Liver (tissue), 9 donors: ENCODE measurements around the gene ARMC2. TPM values are rescaled to one million over a fixed set of nuclear protein-coding genes. Genes with fewer than 3 reads are reported as not detected.

Experiments used
- DNase-seq: peaks from one replicate; pipeline ENCODE4 v3.0.0-alpha.2; 2017; ENCODE audit warnings: low spot score
- H3K27ac ChIP-seq, 2 donors: one replicate each; pipeline ENCODE4 v1.7.0; 2013; ENCODE audit warnings: inconsistent platforms in 2 of 2, low read length in 2 of 2, control low read depth in 1 of 2, low read depth in 1 of 2, mild to moderate bottlenecking in 1 of 2
- H3K27me3 ChIP-seq, 4 donors: one replicate each; pipeline versions ENCODE4 v1.6.1 to v1.7.0; 2013; ENCODE audit warnings: low read length in 3 of 4, inconsistent platforms in 1 of 4, mild to moderate bottlenecking in 1 of 4, moderate library complexity in 1 of 4; ENCODE audit not compliant: control insufficient read depth in 4 of 4, insufficient read depth in 4 of 4
- H3K36me3 ChIP-seq, 4 donors: one replicate each; pipeline versions ENCODE4 v1.6.1 to v1.7.0; 2013; ENCODE audit warnings: low read length in 3 of 4, mild to moderate bottlenecking in 3 of 4, low read depth in 1 of 4, moderate library complexity in 1 of 4; ENCODE audit not compliant: control insufficient read depth in 4 of 4, insufficient read depth in 3 of 4
- H3K4me1 ChIP-seq, 4 donors: one replicate each; pipeline versions ENCODE4 v1.6.1 to v1.7.0; 2013; ENCODE audit warnings: low read length in 3 of 4, mild to moderate bottlenecking in 3 of 4, moderate library complexity in 1 of 4; ENCODE audit not compliant: control insufficient read depth in 4 of 4, insufficient read depth in 4 of 4
- H3K4me3 ChIP-seq, 3 donors: one replicate each; pipeline versions ENCODE4 v1.6.1 to v1.7.0; 2013; ENCODE audit warnings: low read length in 3 of 3, control low read depth in 1 of 3, low read depth in 1 of 3, mild to moderate bottlenecking in 1 of 3
- H3K9ac ChIP-seq, 2 donors: one replicate each; pipeline ENCODE4 v1.7.0; 2013; ENCODE audit warnings: low read length in 2 of 2, mild to moderate bottlenecking in 2 of 2, moderate library complexity in 2 of 2, control low read depth in 1 of 2, low read depth in 1 of 2
- H3K9me3 ChIP-seq, 4 donors: one replicate each; pipeline versions ENCODE4 v1.6.1 to v1.7.0; 2013; ENCODE audit warnings: low read length in 3 of 4; ENCODE audit not compliant: control insufficient read depth in 4 of 4
- CTCF ChIP-seq: fragments of 150-350 bp; IDR thresholded peaks from 2 replicates; pipeline ENCODE4 v1.5.1; 2017; ENCODE audit warnings: improper control_type of control experiment, low read depth, low read length; ENCODE audit not compliant: missing input control
- EGR1 ChIP-seq, 2 donors: IDR thresholded peaks; 2 replicates each; pipeline ENCODE4 v1.6.1; 2016 to 2018; ENCODE audit warnings: antibody characterized with exemption in 2 of 2, low read depth in 2 of 2
- FOXA1 ChIP-seq: IDR thresholded peaks from 2 replicates; pipeline ENCODE4 v1.6.1; 2016; ENCODE audit warnings: antibody characterized with exemption
- FOXA2 ChIP-seq: IDR thresholded peaks from 2 replicates; pipeline ENCODE4 v1.6.1; 2016; ENCODE audit warnings: antibody characterized with exemption
- GABPA ChIP-seq, 2 donors: IDR thresholded peaks in 1 of 2; conservative IDR thresholded peaks in 1 of 2; 2 replicates each; pipeline ENCODE4 v1.6.1; 2016; ENCODE audit warnings: antibody characterized with exemption in 2 of 2, mild to moderate bottlenecking in 1 of 2, moderate library complexity in 1 of 2
- HNF4A ChIP-seq, 2 donors: conservative IDR thresholded peaks; 2 replicates each; pipeline ENCODE4 v1.6.1; 2016; ENCODE audit warnings: antibody characterized with exemption in 2 of 2, mild to moderate bottlenecking in 2 of 2
- HNF4G ChIP-seq: IDR thresholded peaks from 2 replicates; pipeline ENCODE4 v1.6.1; 2016; ENCODE audit warnings: antibody characterized with exemption
- JUND ChIP-seq, 2 donors: IDR thresholded peaks; 2 replicates each; pipeline ENCODE4 v1.6.1; 2016; ENCODE audit warnings: antibody characterized with exemption in 2 of 2
- NR2F2 ChIP-seq: IDR thresholded peaks from 2 replicates; pipeline ENCODE4 v1.6.1; 2016; ENCODE audit warnings: antibody characterized with exemption
- RAD21 ChIP-seq, 2 donors: IDR thresholded peaks; 2 replicates each; pipeline ENCODE4 v1.6.1; 2016; ENCODE audit warnings: antibody characterized with exemption in 2 of 2, mild to moderate bottlenecking in 2 of 2
- REST ChIP-seq: IDR thresholded peaks from 2 replicates; pipeline ENCODE4 v1.6.1; 2016; ENCODE audit warnings: antibody characterized with exemption, mild to moderate bottlenecking
- RXRA ChIP-seq, 2 donors: IDR thresholded peaks; 2 replicates each; pipeline ENCODE4 v1.6.1; 2017 to 2018; ENCODE audit warnings: antibody characterized with exemption in 2 of 2, mild to moderate bottlenecking in 1 of 2
- SP1 ChIP-seq: IDR thresholded peaks from 2 replicates; pipeline ENCODE4 v1.6.1; 2018; ENCODE audit warnings: antibody characterized with exemption, mild to moderate bottlenecking
- TAF1 ChIP-seq: conservative IDR thresholded peaks from 2 replicates; pipeline ENCODE4 v1.6.1; 2016; ENCODE audit warnings: antibody characterized with exemption, mild to moderate bottlenecking
- YY1 ChIP-seq: IDR thresholded peaks from 2 replicates; pipeline ENCODE4 v1.6.1; 2016; ENCODE audit warnings: antibody characterized with exemption, mild to moderate bottlenecking
- WGBS: extraction: QIAGEN DNeasy Blood & Tissue Kit; methylation state at CpG from one replicate; pipeline ENCODE4 v1.1.7; 2013; 5-methylcytosine and 5-hydroxymethylcytosine counted together
- polyA plus RNA-seq, 2 donors: library from polyadenylated mRNA; stranded (reverse) in 1 of 2; unstranded in 1 of 2; fragments of 200-250 nt in 1 of 2; fragments of >200 nt in 1 of 2; fragmentation: Nextera tagmentation in 1 of 2; extraction: Ambion mirVana in 1 of 2; gene quantifications; one replicate each; pipeline versions ENCODE4 v1.2.1 to v1.2.3, GENCODE V29; 2013 to 2015
- total RNA-seq, 2 donors: library from RNA; depleted of rRNA; stranded (reverse); fragments of >200 nt; gene quantifications; one replicate each; pipeline ENCODE4 v1.2.3, GENCODE V29; 2014
- TF ChIP-seq, protein P1 (sequence below): IDR thresholded peaks from 2 replicates; pipeline ENCODE4 v1.6.1; 2016; ENCODE audit warnings: antibody characterized with exemption
- TF ChIP-seq, protein P2 (sequence below): IDR thresholded peaks from 2 replicates; pipeline ENCODE4 v1.6.1; 2016; ENCODE audit warnings: antibody characterized with exemption
- donor health status: healthy.
- donor health status: healthy.
- donor health status: healthy.
- donor health status: healthy.
- donor health status: healthy.

ARMC2 gene
- total and polyA plus RNA-seq, 4 donors = 0.24 to 1.5 (median 0.73) TPM

GRCh38 chr6:108845145-108845544 is 3.1 kb upstream of the ARMC2 start:
- TF ChIP-seq REST = no peak
- no peak for TF ChIP-seq RAD21 (IDR thresholded peaks at IDR 0.05)
- TF ChIP-seq FOXA1 = no peak
- TF ChIP-seq JUND (IDR thresholded peaks at IDR 0.05) = no peak
- no peak for TF ChIP-seq RXRA (IDR thresholded peaks at IDR 0.05)
- no peak for TF ChIP-seq FOXA2
- no peak for TF ChIP-seq NR2F2
- TF ChIP-seq YY1 = no peak
- no peak for TF ChIP-seq HNF4A (conservative IDR thresholded peaks at IDR 0.05)
- no peak for TF ChIP-seq HNF4G
- TF ChIP-seq EGR1 (IDR thresholded peaks at IDR 0.05; ENCODE audit: low read depth in 2 of 2) = no peak
- TF ChIP-seq CTCF = no peak
- TF ChIP-seq GABPA (IDR thresholded peaks at IDR 0.05 in 1 of 2, conservative IDR thresholded peaks at IDR 0.05 in 1 of 2) = no peak
- TF ChIP-seq, protein P1, sequence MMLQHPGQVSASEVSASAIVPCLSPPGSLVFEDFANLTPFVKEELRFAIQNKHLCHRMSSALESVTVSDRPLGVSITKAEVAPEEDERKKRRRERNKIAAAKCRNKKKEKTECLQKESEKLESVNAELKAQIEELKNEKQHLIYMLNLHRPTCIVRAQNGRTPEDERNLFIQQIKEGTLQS = no peak
- TF ChIP-seq, protein P2, sequence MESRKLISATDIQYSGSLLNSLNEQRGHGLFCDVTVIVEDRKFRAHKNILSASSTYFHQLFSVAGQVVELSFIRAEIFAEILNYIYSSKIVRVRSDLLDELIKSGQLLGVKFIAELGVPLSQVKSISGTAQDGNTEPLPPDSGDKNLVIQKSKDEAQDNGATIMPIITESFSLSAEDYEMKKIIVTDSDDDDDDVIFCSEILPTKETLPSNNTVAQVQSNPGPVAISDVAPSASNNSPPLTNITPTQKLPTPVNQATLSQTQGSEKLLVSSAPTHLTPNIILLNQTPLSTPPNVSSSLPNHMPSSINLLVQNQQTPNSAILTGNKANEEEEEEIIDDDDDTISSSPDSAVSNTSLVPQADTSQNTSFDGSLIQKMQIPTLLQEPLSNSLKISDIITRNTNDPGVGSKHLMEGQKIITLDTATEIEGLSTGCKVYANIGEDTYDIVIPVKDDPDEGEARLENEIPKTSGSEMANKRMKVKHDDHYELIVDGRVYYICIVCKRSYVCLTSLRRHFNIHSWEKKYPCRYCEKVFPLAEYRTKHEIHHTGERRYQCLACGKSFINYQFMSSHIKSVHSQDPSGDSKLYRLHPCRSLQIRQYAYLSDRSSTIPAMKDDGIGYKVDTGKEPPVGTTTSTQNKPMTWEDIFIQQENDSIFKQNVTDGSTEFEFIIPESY = no peak
- no peak for TF ChIP-seq TAF1
- TF ChIP-seq SP1 = no peak
- Histone ChIP-seq H3K36me3 (no peaks in the 10 kb centered on the region), H3K4me1 (peaks cover 3 to 15% (median 8%) of the 10 kb centered on the region in 4 donors), H3K27me3 (no peaks in the 10 kb centered on the region), H3K4me3 (no peak overlapping the region), H3K9ac (no peak overlapping the region), H3K9me3 (no peaks in the 10 kb centered on the region), H3K27ac (no peak overlapping the region)
- DNase-seq = no peak

DNA sequence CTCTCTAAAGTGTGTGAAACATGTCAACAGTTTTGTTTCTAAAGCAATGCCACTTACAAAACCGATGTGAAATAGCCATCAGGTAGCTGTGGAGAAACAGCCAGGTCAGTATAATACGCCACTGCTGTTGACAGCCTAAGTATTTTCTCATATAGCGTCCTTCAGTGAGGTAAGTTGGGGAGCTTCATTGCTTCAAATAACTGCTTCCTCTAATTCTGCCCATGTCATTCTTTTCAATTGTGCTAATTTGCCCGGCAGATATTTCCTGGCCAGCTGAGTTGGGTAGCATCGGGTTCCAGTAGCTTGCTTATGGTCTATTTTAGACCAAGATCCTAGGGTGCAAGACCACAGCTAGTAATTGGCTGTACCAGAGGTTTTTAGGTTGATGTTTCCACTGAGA is 2.1 kb upstream of the ARMC2 start:
- no peak overlapping the region for H3K27ac ChIP-seq
- TF ChIP-seq REST (no peak), GABPA (IDR thresholded peaks at IDR 0.05 in 1 of 2, conservative IDR thresholded peaks at IDR 0.05 in 1 of 2) (no peak)
- no peaks in the 10 kb centered on the region for H3K36me3 ChIP-seq
- no peaks in the 10 kb centered on the region for H3K27me3 ChIP-seq
- DNase-seq = no peak
- H3K4me3 ChIP-seq = no peak overlapping the region
- no peak overlapping the region for H3K9ac ChIP-seq
- peaks cover 5 to 23% (median 11%) of the 10 kb centered on the region in 4 donors for H3K4me1 ChIP-seq
- 83% methylated on average over 5 of the region's 5 CpGs for WGBS
- no peaks in the 10 kb centered on the region for H3K9me3 ChIP-seq
